ENCODE data around the gene MCM3AP. TPM values are rescaled to one million over a fixed set of nuclear protein-coding genes. Genes with fewer than 3 reads are reported as not detected.

The MCM3AP gene
- total RNA-seq, 1 experiment from 2014 or later: 88.4 TPM

- H3K27ac ChIP-seq (ENCODE audit: low read depth, low read length): no peak overlapping the region
- H2AFZ ChIP-seq (ENCODE audit: low read depth, low read length, poor library complexity, severe bottlenecking): no peak overlapping the region
- no peaks in the 10 kb centered on the region for H4K20me1 ChIP-seq (ENCODE audit: insufficient read depth)
- no peak for ATAC-seq
- CTCF ChIA-PET: no interaction called here
- no peaks in the 10 kb centered on the region for H3K27me3 ChIP-seq (ENCODE audit: insufficient read depth, low read length)
- no peaks in the 10 kb centered on the region for H3K4me1 ChIP-seq (ENCODE audit: control insufficient read depth in 1 of 2, insufficient read depth in 2 of 2, low read length in 2 of 2)
- H3K79me2 ChIP-seq (ENCODE audit: insufficient read depth, low read length): no peaks in the 10 kb centered on the region
- POLR2A ChIA-PET: no interaction called here
- RAD21 ChIA-PET (ENCODE audit: low non-redundant PET in 1 of 2, low total read pairs in 2 of 2, uncharacterized antibody in 2 of 2, unreplicated experiment in 2 of 2): no interaction called here
- H3K4me3 ChIP-seq (replicated peaks in 1 of 2; ENCODE audit: low read depth in 1 of 2, low read length in 2 of 2): no peak overlapping the region
- H3K9ac ChIP-seq (ENCODE audit: low read length): no peak overlapping the region
- H3K9me3 ChIP-seq (ENCODE audit: control insufficient read depth in 1 of 2, insufficient read depth in 1 of 2, low read depth in 1 of 2, low read length in 2 of 2): no peaks in the 10 kb centered on the region
- BruUV-seq (replicated peaks): no TSS peak
- TF ChIP-seq EZH2phosphoT487 (IDR thresholded peaks at IDR 0.05; ENCODE audit: borderline replicate concordance) (no peak), CBX3 (IDR thresholded peaks at IDR 0.05; ENCODE audit: low read depth) (no peak), EGR1 (IDR thresholded peaks at IDR 0.05; ENCODE audit: low read depth) (no peak)
- intact Hi-C loops (cut with micrococcal nuclease): no loop called here
- H3K36me3 ChIP-seq (ENCODE audit: control insufficient read depth in 1 of 2, insufficient read depth in 2 of 2, low read length in 2 of 2): no peaks in the 10 kb centered on the region
- no peak for DNase-seq (ENCODE audit: low read depth, low spot score)
- no peaks in the 10 kb centered on the region for H3K9me2 ChIP-seq (ENCODE audit: insufficient read depth)
- no peak overlapping the region for H3K4me2 ChIP-seq (ENCODE audit: low read length)
Observed at GRCh38 chr21:46220275-46220810, 65.1 kb downstream of the MCM3AP start.

GRCh38 chr21:46219591-46220239, 65.7 kb downstream of the MCM3AP start:
- H3K4me3 ChIP-seq (replicated peaks in 1 of 2; ENCODE audit: low read depth in 1 of 2, low read length in 2 of 2): no peak overlapping the region
- TF ChIP-seq ATF3 (IDR thresholded peaks at IDR 0.05) (no peak), ZBTB33 (IDR thresholded peaks at IDR 0.05; ENCODE audit: extremely low read depth, insufficient replicate concordance, low read length) (no peak), JUND (IDR thresholded peaks at IDR 0.05) (no peak), SIN3A (IDR thresholded peaks at IDR 0.05; ENCODE audit: low read depth) (no peak), MAX (IDR thresholded peaks at IDR 0.05) (no peak), TCF7L2 (IDR thresholded peaks at IDR 0.05; ENCODE audit: borderline replicate concordance, extremely low read depth, insufficient read depth, insufficient read length) (no peak), REST (IDR thresholded peaks at IDR 0.05; ENCODE audit: low read depth) (no peak), SRF (IDR thresholded peaks at IDR 0.05; ENCODE audit: low read depth) (no peak), YY1 (IDR thresholded peaks at IDR 0.05; ENCODE audit: extremely low read depth, insufficient replicate concordance, low read depth, low read length) (no peak)
- no peaks in the 10 kb centered on the region for H3K36me3 ChIP-seq (ENCODE audit: control insufficient read depth in 1 of 2, insufficient read depth in 2 of 2, low read length in 2 of 2)
- H3K9me3 ChIP-seq (ENCODE audit: control insufficient read depth in 1 of 2, insufficient read depth in 1 of 2, low read depth in 1 of 2, low read length in 2 of 2): no peaks in the 10 kb centered on the region
- RAD21 ChIA-PET (ENCODE audit: low non-redundant PET in 1 of 2, low total read pairs in 2 of 2, uncharacterized antibody in 2 of 2, unreplicated experiment in 2 of 2): no interaction called here
- no peak overlapping the region for H3K27ac ChIP-seq (ENCODE audit: low read depth, low read length)
- H2AFZ ChIP-seq (ENCODE audit: low read depth, low read length, poor library complexity, severe bottlenecking): no peak overlapping the region
- no peaks in the 10 kb centered on the region for H3K27me3 ChIP-seq (ENCODE audit: insufficient read depth, low read length)
- no TSS peak for BruUV-seq (replicated peaks)
- H3K9me2 ChIP-seq (ENCODE audit: insufficient read depth): no peaks in the 10 kb centered on the region
- H3K4me2 ChIP-seq (ENCODE audit: low read length): no peak overlapping the region
- intact Hi-C loops (cut with micrococcal nuclease): no loop called here
- POLR2A ChIA-PET: no interaction called here
- H3K9ac ChIP-seq (ENCODE audit: low read length): no peak overlapping the region
- CTCF ChIA-PET: no interaction called here
- no peaks in the 10 kb centered on the region for H4K20me1 ChIP-seq (ENCODE audit: insufficient read depth)
- H3K79me2 ChIP-seq (ENCODE audit: insufficient read depth, low read length): no peaks in the 10 kb centered on the region
- no peak for DNase-seq (ENCODE audit: low read depth, low spot score)
- no peaks in the 10 kb centered on the region for H3K4me1 ChIP-seq (ENCODE audit: control insufficient read depth in 1 of 2, insufficient read depth in 2 of 2, low read length in 2 of 2)
- ATAC-seq: no peak
